ENCODE data around the gene PDE11A.

Gene PDE11A

GRCh38 chr2:177721818-177722567 is 350.6 kb downstream of the PDE11A start:
- DNase-seq: no peak

GRCh38 chr2:177721087-177721486 is 351.5 kb downstream of the PDE11A start:
- no peak for DNase-seq

- no peak for DNase-seq
Measured at GRCh38 chr2:177717831-177718618, 354.6 kb downstream of the PDE11A start.

GRCh38 chr2:177716484-177716883 is 356.1 kb downstream of the PDE11A start:
- no peak for DNase-seq

GRCh38 chr2:177715771-177716170 is 356.8 kb downstream of the PDE11A start:
- DNase-seq: no peak

GRCh38 chr2:177714704-177715103 is 357.9 kb downstream of the PDE11A start:
- DNase-seq: no peak

- DNase-seq: no peak
Measured at GRCh38 chr2:177712462-177712861, 360.1 kb downstream of the PDE11A start.

- DNase-seq: no peak
Measured at GRCh38 chr2:177711483-177712265, 360.9 kb downstream of the PDE11A start.

GRCh38 chr2:177710889-177711288 is 361.7 kb downstream of the PDE11A start:
- DNase-seq: no peak

- no peak for DNase-seq
Measured at GRCh38 chr2:177709986-177710401, 362.6 kb downstream of the PDE11A start.

- DNase-seq: no peak
Measured at GRCh38 chr2:177708660-177709444, 363.7 kb downstream of the PDE11A start.

- no peak for DNase-seq
Measured at GRCh38 chr2:177708106-177708505, 364.5 kb downstream of the PDE11A start.

GRCh38 chr2:177705511-177706173 is 366.9 kb downstream of the PDE11A start:
- DNase-seq: no peak

GRCh38 chr2:177703159-177703558 is 369.4 kb downstream of the PDE11A start:
- no peak for DNase-seq

GRCh38 chr2:177698281-177698680 is 374.3 kb downstream of the PDE11A start:
- DNase-seq: no peak

- DNase-seq: no peak
Measured at GRCh38 chr2:177694348-177694747, 378.2 kb downstream of the PDE11A start.

- DNase-seq: no peak
Measured at GRCh38 chr2:177693658-177694339, 378.8 kb downstream of the PDE11A start.

GRCh38 chr2:177692783-177693269 is 379.8 kb downstream of the PDE11A start:
- DNase-seq: no peak

GRCh38 chr2:177692042-177692782 is 380.4 kb downstream of the PDE11A start:
- DNase-seq: no peak

GRCh38 chr2:177691177-177691576 is 381.4 kb downstream of the PDE11A start:
- no peak for DNase-seq
